Activated T-cell treated with anti-CD3 and anti-CD28 coated beads for 4 hours (primary cell): Measurements from ENCODE around the gene ATF6.
"Not testable (repeated sequence)": the region's sequence is repeated elsewhere in the genome, so short reads cannot be mapped to it uniquely, and the experiment has no call there.

ENCODE experiments used
- DNase-seq: peaks from one replicate; pipeline ENCODE4 v3.0.0-alpha.2; 2020

The ATF6 gene

GRCh38 chr1:161736335-161736969 is 29.7 kb upstream of the ATF6 start:
- no peak for DNase-seq

GRCh38 chr1:161737625-161738024 is 28.5 kb upstream of the ATF6 start:
- DNase-seq: no peak

- DNase-seq: peak; percentile 21
Measured at GRCh38 chr1:161738627-161739287, 27.4 kb upstream of the ATF6 start.

- no peak for DNase-seq
Measured at GRCh38 chr1:161739865-161740566, 26.1 kb upstream of the ATF6 start.

- no peak for DNase-seq
Measured at GRCh38 chr1:161740921-161741320, 25.2 kb upstream of the ATF6 start.

GRCh38 chr1:161743231-161743630 is 22.9 kb upstream of the ATF6 start:
- DNase-seq: no peak

- DNase-seq: no peak
Measured at GRCh38 chr1:161747801-161748200, 18.3 kb upstream of the ATF6 start.

GRCh38 chr1:161749509-161750407 is 16.4 kb upstream of the ATF6 start, which contains the start of gene DUSP12:
Gene DUSP12, plus strand, starts transcription at chr1:161749786. Its CDS starts 16 bp downstream, at chr1:161749802.
- peak; percentile 76 for DNase-seq

- DNase-seq: peak; percentile 49
Measured at GRCh38 chr1:161763522-161764098, 2.5 kb upstream of the ATF6 start.

- DNase-seq: no peak
Measured at GRCh38 chr1:161768461-161768860, 2.3 kb downstream of the ATF6 start.

GRCh38 chr1:161768986-161769672 is 3.0 kb downstream of the ATF6 start:
- no peak for DNase-seq

- DNase-seq: not testable (repeated sequence)
Measured at GRCh38 chr1:161769673-161770045, 3.5 kb downstream of the ATF6 start.

- no peak for DNase-seq
Measured at GRCh38 chr1:161770250-161770649, 4.1 kb downstream of the ATF6 start.

- no peak for DNase-seq
Measured at GRCh38 chr1:161771161-161771560, 5.0 kb downstream of the ATF6 start.

GRCh38 chr1:161771973-161772372 is 5.9 kb downstream of the ATF6 start:
- DNase-seq: no peak

GRCh38 chr1:161772397-161772796 is 6.3 kb downstream of the ATF6 start:
- DNase-seq: no peak

- no peak for DNase-seq
Measured at GRCh38 chr1:161773791-161774190, 7.7 kb downstream of the ATF6 start.

- no peak for DNase-seq
Measured at GRCh38 chr1:161777261-161777660, 11.1 kb downstream of the ATF6 start.

GRCh38 chr1:161778522-161778921 is 12.4 kb downstream of the ATF6 start:
- DNase-seq: no peak

- DNase-seq: no peak
Measured at GRCh38 chr1:161779393-161779792, 13.3 kb downstream of the ATF6 start.

GRCh38 chr1:161781995-161782394 is 15.9 kb downstream of the ATF6 start:
- DNase-seq: no peak

- DNase-seq: no peak
Measured at GRCh38 chr1:161782886-161783285, 16.8 kb downstream of the ATF6 start.
